GM23338 (cell line): Measurements from ENCODE around the gene EVC. TPM values are rescaled to one million over a fixed set of nuclear protein-coding genes. Genes with fewer than 3 reads are reported as not detected.

Experiments
- ATAC-seq: fragments of 200-7000 bp; cut with Tn5 transposase; 3 replicates; pipeline ENCODE4 v1.9.1; 2020
- DNase-seq: peaks from one replicate; pipeline ENCODE4 v3.0.0-alpha.2; 2015; ENCODE audit warnings: low spot score
- H2AFZ ChIP-seq: fragments of 200-600 bp; sonication (generic); 2 replicates; pipeline ENCODE4 v1.8.0; 2016; ENCODE audit warnings: antibody characterized with exemption, mild to moderate bottlenecking, moderate library complexity
- H3F3A ChIP-seq: fragments of 200-600 bp; sonication (generic); replicated peaks from 2 replicates; pipeline ENCODE4 v1.8.0; 2017; ENCODE audit warnings: antibody characterized with exemption, mixed run types, low read depth
- H3K27ac ChIP-seq: fragments of 200-600 bp; sonication (generic); 2 replicates; pipeline ENCODE4 v1.6.1; 2016; ENCODE audit warnings: low read depth
- H3K27me3 ChIP-seq: fragments of 200-600 bp; sonication (generic); 2 replicates; pipeline ENCODE4 v1.8.0; 2016; ENCODE audit warnings: mild to moderate bottlenecking, mixed run types, moderate library complexity; ENCODE audit not compliant: insufficient read depth
- H3K36me3 ChIP-seq: fragments of 200-600 bp; sonication (generic); 2 replicates; pipeline ENCODE4 v1.8.0; 2016; ENCODE audit warnings: mild to moderate bottlenecking; ENCODE audit not compliant: insufficient read depth
- H3K4me1 ChIP-seq: fragments of 200-600 bp; sonication (generic); 2 replicates; pipeline ENCODE4 v1.8.0; 2016; ENCODE audit warnings: mild to moderate bottlenecking, moderate library complexity; ENCODE audit not compliant: insufficient read depth
- H3K4me2 ChIP-seq: fragments of 200-600 bp; sonication (generic); 2 replicates; pipeline ENCODE4 v1.7.1; 2017; ENCODE audit warnings: mixed run types
- H3K4me3 ChIP-seq: fragments of 200-600 bp; sonication (generic); 2 replicates; pipeline ENCODE4 v1.6.1; 2016; ENCODE audit warnings: mixed run types
- H3K79me2 ChIP-seq: fragments of 200-600 bp; sonication (generic); replicated peaks from 2 replicates; pipeline ENCODE4 v1.8.0; 2017; ENCODE audit warnings: mild to moderate bottlenecking; ENCODE audit not compliant: insufficient read depth
- H3K9me2 ChIP-seq: fragments of 200-600 bp; sonication (generic); 2 replicates; pipeline ENCODE4 v1.8.0; 2017; ENCODE audit not compliant: insufficient read depth
- H4K20me1 ChIP-seq: fragments of 200-600 bp; sonication (generic); replicated peaks from 2 replicates; pipeline ENCODE4 v1.8.0; 2017; ENCODE audit warnings: mild to moderate bottlenecking; ENCODE audit not compliant: insufficient read depth
- H3K27ac Mint-ChIP-seq: 2 replicates; pipeline ENCODE4 v1.8.0; 2020; ENCODE audit warnings: inconsistent platforms, mild to moderate bottlenecking, moderate library complexity, mixed read lengths
- H3K27me3 Mint-ChIP-seq: 3 replicates; pipeline ENCODE4 v1.8.0; 2022; ENCODE audit warnings: low read depth, mild to moderate bottlenecking, moderate library complexity, mixed read lengths, inconsistent platforms; ENCODE audit not compliant: insufficient read depth, poor library complexity
- H3K36me3 Mint-ChIP-seq: 3 replicates; pipeline ENCODE4 v1.8.0; 2021; ENCODE audit warnings: low read depth, mild to moderate bottlenecking, inconsistent platforms, moderate library complexity, mixed read lengths
- H3K4me1 Mint-ChIP-seq: 3 replicates; pipeline ENCODE4 v1.8.0; 2020; ENCODE audit warnings: mild to moderate bottlenecking, inconsistent platforms, mixed read lengths
- H3K4me3 Mint-ChIP-seq: 3 replicates; pipeline ENCODE4 v1.8.0; 2021; ENCODE audit warnings: moderate library complexity, mild to moderate bottlenecking, inconsistent platforms, mixed read lengths
- H3K9me3 Mint-ChIP-seq: 3 replicates; pipeline ENCODE4 v1.8.0; 2020; ENCODE audit warnings: moderate library complexity, mild to moderate bottlenecking, inconsistent platforms, mixed read lengths
- CREB1 ChIP-seq: fragments of 250-450 bp; sonication (Bioruptor Pico); IDR thresholded peaks from 2 replicates; pipeline ENCODE4 v1.5.0; 2020; ENCODE audit warnings: low read depth, mild to moderate bottlenecking, moderate library complexity
- EZH2 ChIP-seq: fragments of 200-600 bp; sonication (generic); IDR thresholded peaks from one replicate; pipeline ENCODE4 v1.8.0; 2017; ENCODE audit warnings: antibody characterized with exemption, mild to moderate bottlenecking, low read depth; ENCODE audit not compliant: unreplicated experiment
- NANOG ChIP-seq: IDR thresholded peaks from 2 replicates; pipeline ENCODE4 v1.6.1; 2016; ENCODE audit warnings: antibody characterized with exemption, borderline replicate concordance
- POLR2AphosphoS5 ChIP-seq: IDR thresholded peaks from 2 replicates; pipeline ENCODE4 v1.6.1; 2016; ENCODE audit warnings: antibody characterized with exemption, low read depth
- STAT1 ChIP-seq: IDR thresholded peaks from one replicate; pipeline ENCODE4 v1.6.1; 2016; ENCODE audit warnings: antibody characterized with exemption; ENCODE audit not compliant: unreplicated experiment
- ZNF331 ChIP-seq: fragments of 250-450 bp; sonication (Bioruptor Pico); IDR thresholded peaks from 2 replicates; pipeline ENCODE4 v1.5.0; 2020; ENCODE audit warnings: low read depth, mild to moderate bottlenecking, moderate library complexity
- polyA plus RNA-seq: library from polyadenylated mRNA; unstranded; fragments of >200 nt; fragmentation: Nextera tagmentation; extraction: Ambion mirVana; gene quantifications from 2 replicates; pipeline ENCODE4 v1.2.1, GENCODE V29; 2016
- total RNA-seq: library from RNA; depleted of rRNA; stranded (reverse); fragments of >200 nt; shearing (Covaris generic); gene quantifications from 2 replicates; pipeline ENCODE4 v1.2.3, GENCODE V29; 2014
- TF ChIP-seq, protein P1 (sequence below): IDR thresholded peaks from 2 replicates; pipeline ENCODE4 v1.6.1; 2016; ENCODE audit warnings: antibody characterized with exemption
- TF ChIP-seq, protein P2 (sequence below): IDR thresholded peaks from one replicate; pipeline ENCODE4 v1.6.1; 2018; ENCODE audit warnings: antibody characterized with exemption; ENCODE audit not compliant: unreplicated experiment
- TF ChIP-seq, protein P3 (sequence below), 2 experiments: fragments of 200-600 bp in 1 of 2; sonication (generic) in 1 of 2; conservative IDR thresholded peaks; 2 replicates each; pipeline versions ENCODE4 v1.5.1 to v1.6.1; 2016 to 2017; ENCODE audit warnings: antibody characterized with exemption in 2 of 2, low read depth in 2 of 2, mild to moderate bottlenecking in 2 of 2, moderate library complexity in 1 of 2

Gene EVC
- total and polyA plus RNA-seq, 2 experiments from 2014 or later, result 1.7 to 12.8 TPM

DNA sequence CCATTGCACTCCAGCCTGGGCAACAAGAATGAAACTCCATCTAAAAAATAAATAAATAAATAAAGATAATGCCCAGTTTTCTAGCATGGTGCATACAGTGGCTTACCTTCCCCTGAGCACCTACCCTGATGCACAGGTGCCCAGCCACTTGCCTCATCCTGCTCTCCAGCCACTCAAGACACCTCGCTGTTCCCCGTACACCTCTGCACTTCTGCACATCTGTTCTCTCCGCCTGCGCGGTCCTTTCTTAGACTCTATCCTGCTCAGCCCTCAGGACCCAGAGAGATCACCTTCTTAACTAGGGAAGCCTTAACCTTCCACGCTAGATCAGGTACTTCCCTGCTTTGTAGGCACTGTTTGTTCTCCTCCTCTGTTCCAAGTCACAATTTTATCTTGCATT lies 2.9 kb downstream of the EVC start:
- Histone ChIP-seq H3K27ac (no peak overlapping the region), H3K36me3 (no peaks in the 10 kb centered on the region), H4K20me1 (no peaks in the 10 kb centered on the region; the same call in 1 of the 2 replicates), H3K9me2 (no peaks in the 10 kb centered on the region), H3K4me2 (no peak overlapping the region), H2AFZ (no peak overlapping the region), H3K4me1 (peaks cover 7% of the 10 kb centered on the region; the same call in 1 of the 2 replicates), H3F3A (no peaks in the 10 kb centered on the region), H3K4me3 (no peak overlapping the region), H3K79me2 (peaks cover 5% of the 10 kb centered on the region; the same call in 1 of the 2 replicates), H3K27me3 (peaks cover 30% of the 10 kb centered on the region)
- H3K27me3 Mint-ChIP-seq, result peaks cover 20% of the 10 kb centered on the region
- no peak overlapping the region for H3K27ac Mint-ChIP-seq
- peaks cover 8% of the 10 kb centered on the region for H3K9me3 Mint-ChIP-seq
- H3K4me1 Mint-ChIP-seq, result peaks cover 20% of the 10 kb centered on the region
- no peak for DNase-seq
- H3K36me3 Mint-ChIP-seq, result peaks cover 17% of the 10 kb centered on the region
- no peak overlapping the region for H3K4me3 Mint-ChIP-seq
- no peak for TF ChIP-seq CREB1
- ATAC-seq, result no peak

DNA sequence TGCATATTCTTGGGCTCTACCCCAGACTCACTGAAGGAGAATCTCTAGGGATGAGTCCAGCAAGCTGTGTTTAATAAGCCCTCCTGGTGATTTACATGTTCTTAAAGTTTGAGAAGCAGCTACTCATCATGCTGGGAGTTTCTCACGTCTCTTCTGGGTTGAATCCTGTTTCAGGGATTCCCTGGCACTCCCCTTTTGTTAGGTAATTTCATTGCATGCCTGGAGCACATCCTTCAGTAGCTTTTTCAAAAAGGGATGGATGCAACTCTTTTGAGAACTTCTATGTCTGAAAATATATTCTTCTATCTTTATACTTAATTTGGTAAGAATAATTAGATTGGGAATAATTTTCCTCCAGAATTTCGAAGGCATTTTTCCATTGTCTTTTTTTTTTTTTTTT lies 4.4 kb downstream of the EVC start:
- H3K4me2 ChIP-seq, result no peak overlapping the region
- H3K4me3 Mint-ChIP-seq, result no peak overlapping the region
- ATAC-seq, result no peak
- H3K36me3 Mint-ChIP-seq, result peaks cover 21% of the 10 kb centered on the region
- H3K4me1 Mint-ChIP-seq, result peaks cover 26% of the 10 kb centered on the region
- peaks cover 20% of the 10 kb centered on the region for H3K27me3 ChIP-seq
- peaks cover 5% of the 10 kb centered on the region; the same call in 1 of the 2 replicates for H3K79me2 ChIP-seq
- H3K4me1 ChIP-seq, result no peaks in the 10 kb centered on the region; the same call in 1 of the 2 replicates
- H3K27ac Mint-ChIP-seq, result no peak overlapping the region
- TF ChIP-seq, protein P1, sequence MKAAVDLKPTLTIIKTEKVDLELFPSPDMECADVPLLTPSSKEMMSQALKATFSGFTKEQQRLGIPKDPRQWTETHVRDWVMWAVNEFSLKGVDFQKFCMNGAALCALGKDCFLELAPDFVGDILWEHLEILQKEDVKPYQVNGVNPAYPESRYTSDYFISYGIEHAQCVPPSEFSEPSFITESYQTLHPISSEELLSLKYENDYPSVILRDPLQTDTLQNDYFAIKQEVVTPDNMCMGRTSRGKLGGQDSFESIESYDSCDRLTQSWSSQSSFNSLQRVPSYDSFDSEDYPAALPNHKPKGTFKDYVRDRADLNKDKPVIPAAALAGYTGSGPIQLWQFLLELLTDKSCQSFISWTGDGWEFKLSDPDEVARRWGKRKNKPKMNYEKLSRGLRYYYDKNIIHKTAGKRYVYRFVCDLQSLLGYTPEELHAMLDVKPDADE, result no peak
- no peak for TF ChIP-seq ZNF331 (CRISPR knock-in tag)
- TF ChIP-seq, protein P2, sequence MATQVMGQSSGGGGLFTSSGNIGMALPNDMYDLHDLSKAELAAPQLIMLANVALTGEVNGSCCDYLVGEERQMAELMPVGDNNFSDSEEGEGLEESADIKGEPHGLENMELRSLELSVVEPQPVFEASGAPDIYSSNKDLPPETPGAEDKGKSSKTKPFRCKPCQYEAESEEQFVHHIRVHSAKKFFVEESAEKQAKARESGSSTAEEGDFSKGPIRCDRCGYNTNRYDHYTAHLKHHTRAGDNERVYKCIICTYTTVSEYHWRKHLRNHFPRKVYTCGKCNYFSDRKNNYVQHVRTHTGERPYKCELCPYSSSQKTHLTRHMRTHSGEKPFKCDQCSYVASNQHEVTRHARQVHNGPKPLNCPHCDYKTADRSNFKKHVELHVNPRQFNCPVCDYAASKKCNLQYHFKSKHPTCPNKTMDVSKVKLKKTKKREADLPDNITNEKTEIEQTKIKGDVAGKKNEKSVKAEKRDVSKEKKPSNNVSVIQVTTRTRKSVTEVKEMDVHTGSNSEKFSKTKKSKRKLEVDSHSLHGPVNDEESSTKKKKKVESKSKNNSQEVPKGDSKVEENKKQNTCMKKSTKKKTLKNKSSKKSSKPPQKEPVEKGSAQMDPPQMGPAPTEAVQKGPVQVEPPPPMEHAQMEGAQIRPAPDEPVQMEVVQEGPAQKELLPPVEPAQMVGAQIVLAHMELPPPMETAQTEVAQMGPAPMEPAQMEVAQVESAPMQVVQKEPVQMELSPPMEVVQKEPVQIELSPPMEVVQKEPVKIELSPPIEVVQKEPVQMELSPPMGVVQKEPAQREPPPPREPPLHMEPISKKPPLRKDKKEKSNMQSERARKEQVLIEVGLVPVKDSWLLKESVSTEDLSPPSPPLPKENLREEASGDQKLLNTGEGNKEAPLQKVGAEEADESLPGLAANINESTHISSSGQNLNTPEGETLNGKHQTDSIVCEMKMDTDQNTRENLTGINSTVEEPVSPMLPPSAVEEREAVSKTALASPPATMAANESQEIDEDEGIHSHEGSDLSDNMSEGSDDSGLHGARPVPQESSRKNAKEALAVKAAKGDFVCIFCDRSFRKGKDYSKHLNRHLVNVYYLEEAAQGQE, result no peak
- H3K27ac ChIP-seq, result no peak overlapping the region
- no peaks in the 10 kb centered on the region; the same call in 1 of the 2 replicates for H4K20me1 ChIP-seq
- no peaks in the 10 kb centered on the region for H3K9me2 ChIP-seq
- peaks cover 8% of the 10 kb centered on the region for H3K9me3 Mint-ChIP-seq
- DNase-seq, result no peak
- H3K27me3 Mint-ChIP-seq, result peaks cover 20% of the 10 kb centered on the region
- H3K36me3 ChIP-seq, result no peaks in the 10 kb centered on the region
- no peak overlapping the region for H3K4me3 ChIP-seq
- no peaks in the 10 kb centered on the region for H3F3A ChIP-seq
- H2AFZ ChIP-seq, result no peak overlapping the region

DNA sequence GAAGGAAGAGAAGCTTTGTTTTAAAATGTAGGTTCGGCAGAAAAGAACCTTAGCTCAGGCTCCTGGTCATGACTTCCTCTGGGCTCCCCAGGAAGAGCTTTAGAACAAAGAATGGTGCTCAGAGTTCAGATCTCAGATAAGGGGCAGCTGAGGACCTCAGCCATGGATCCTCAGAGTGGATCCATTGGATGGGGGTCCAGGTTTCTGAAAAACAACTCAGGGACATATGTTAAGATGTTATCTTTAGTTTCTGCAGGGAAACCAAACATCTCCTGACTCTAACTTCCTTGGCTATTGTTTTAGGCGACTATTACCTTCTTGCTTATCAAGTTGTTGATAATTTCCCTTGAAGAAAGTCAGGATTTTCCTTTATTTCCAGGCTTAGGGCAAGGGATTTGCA lies 5.4 kb downstream of the EVC start:
- Mint-ChIP-seq H3K36me3 (peaks cover 21% of the 10 kb centered on the region), H3K27me3 (peaks cover 14% of the 10 kb centered on the region), H3K9me3 (peaks cover 8% of the 10 kb centered on the region), H3K4me3 (no peak overlapping the region), H3K4me1 (peaks cover 22% of the 10 kb centered on the region), H3K27ac (no peak overlapping the region)
- H3K27me3 ChIP-seq, result peaks cover 18% of the 10 kb centered on the region
- no peak overlapping the region for H3K4me3 ChIP-seq
- H3K36me3 ChIP-seq, result no peaks in the 10 kb centered on the region
- ATAC-seq (no peak), DNase-seq (no peak)
- H3F3A ChIP-seq, result no peaks in the 10 kb centered on the region
- no peaks in the 10 kb centered on the region for H3K9me2 ChIP-seq
- H3K4me2 ChIP-seq, result no peak overlapping the region
- H3K79me2 ChIP-seq, result peaks cover 5% of the 10 kb centered on the region; the same call in 1 of the 2 replicates
- no peak overlapping the region for H3K27ac ChIP-seq
- no peaks in the 10 kb centered on the region; the same call in 1 of the 2 replicates for H3K4me1 ChIP-seq
- no peak overlapping the region for H2AFZ ChIP-seq
- no peaks in the 10 kb centered on the region; the same call in none of the 2 replicates for H4K20me1 ChIP-seq
- TF ChIP-seq CREB1 (no peak), STAT1 (no peak), NANOG (no peak), EZH2 (no peak), POLR2AphosphoS5 (no peak)
- TF ChIP-seq, protein P3, sequence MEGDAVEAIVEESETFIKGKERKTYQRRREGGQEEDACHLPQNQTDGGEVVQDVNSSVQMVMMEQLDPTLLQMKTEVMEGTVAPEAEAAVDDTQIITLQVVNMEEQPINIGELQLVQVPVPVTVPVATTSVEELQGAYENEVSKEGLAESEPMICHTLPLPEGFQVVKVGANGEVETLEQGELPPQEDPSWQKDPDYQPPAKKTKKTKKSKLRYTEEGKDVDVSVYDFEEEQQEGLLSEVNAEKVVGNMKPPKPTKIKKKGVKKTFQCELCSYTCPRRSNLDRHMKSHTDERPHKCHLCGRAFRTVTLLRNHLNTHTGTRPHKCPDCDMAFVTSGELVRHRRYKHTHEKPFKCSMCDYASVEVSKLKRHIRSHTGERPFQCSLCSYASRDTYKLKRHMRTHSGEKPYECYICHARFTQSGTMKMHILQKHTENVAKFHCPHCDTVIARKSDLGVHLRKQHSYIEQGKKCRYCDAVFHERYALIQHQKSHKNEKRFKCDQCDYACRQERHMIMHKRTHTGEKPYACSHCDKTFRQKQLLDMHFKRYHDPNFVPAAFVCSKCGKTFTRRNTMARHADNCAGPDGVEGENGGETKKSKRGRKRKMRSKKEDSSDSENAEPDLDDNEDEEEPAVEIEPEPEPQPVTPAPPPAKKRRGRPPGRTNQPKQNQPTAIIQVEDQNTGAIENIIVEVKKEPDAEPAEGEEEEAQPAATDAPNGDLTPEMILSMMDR (conservative IDR thresholded peaks at IDR 0.05; ENCODE audit: low read depth in 2 of 2), result no peak
